Epithelial cell of prostate (primary cell): Measurements from ENCODE around the gene KRT20.
"Not testable (repeated sequence)": the region's sequence is repeated elsewhere in the genome, so short reads cannot be mapped to it uniquely, and the experiment has no call there.

Experiments
- DNase-seq: peaks from one replicate; pipeline ENCODE4 v3.0.0-alpha.2; 2011; ENCODE audit warnings: low read depth, low spot score
- H3K27ac ChIP-seq: fragments of 450-650 bp; 2 replicates; pipeline ENCODE4 v1.5.1; 2017; ENCODE audit warnings: mild to moderate bottlenecking

The KRT20 gene

GRCh38 chr17:40858667-40859066 is 26.4 kb downstream of the KRT20 start:
- DNase-seq, H3K27ac ChIP-seq: not testable (repeated sequence)

DNA sequence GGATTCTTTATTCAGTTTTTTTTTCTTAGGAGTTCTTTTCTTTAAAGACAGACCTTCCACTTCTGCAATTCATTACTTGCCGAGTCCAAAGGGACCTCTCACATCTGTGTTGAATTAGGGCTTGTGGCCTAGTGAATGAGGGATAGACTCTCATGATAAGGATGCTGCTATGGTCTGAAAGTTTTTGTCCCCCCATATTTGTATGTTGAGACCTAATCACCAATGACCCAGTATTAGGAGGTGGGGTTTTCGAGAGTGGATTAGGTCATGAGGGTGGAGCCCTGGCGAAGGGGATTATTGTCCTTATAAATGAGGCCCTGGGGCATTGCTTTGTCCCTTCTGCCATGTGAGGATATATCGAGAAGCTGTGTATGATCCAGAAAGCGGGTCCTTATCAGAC is 27.5 kb downstream of the KRT20 start:
- no peak for DNase-seq
- H3K27ac ChIP-seq, result no peak overlapping the region

DNA sequence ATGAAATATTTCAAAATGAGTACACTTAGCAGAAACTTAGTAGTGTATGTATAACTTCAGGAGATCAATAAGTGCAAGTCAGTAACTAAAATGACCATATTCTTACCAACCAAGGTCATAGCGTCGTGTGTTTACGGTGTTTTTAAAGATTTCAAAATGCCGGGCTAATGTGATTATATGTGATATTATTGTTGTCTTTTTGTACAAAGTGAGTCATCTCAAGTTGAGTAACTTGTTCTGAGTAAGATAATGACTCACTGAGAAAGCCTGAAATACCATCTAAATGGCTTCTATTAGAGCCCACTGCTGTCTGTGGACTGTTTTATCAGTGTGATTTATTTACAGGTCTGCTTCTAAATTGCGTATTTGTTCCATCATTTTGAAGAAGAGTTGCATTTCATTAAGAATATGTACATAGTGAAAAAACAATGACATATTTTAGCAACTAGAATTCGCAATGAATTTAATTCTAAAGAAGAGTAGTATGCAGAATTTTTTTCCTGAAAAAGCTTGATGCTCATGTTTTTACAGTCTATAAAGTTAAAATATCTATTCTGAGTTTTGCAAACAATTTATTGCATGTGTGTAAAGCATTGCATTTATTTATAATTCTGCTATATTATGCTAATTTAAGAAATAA is 30.7 kb downstream of the KRT20 start:
- DNase-seq, result peak; percentile 52
- H3K27ac ChIP-seq, result no peak overlapping the region

- peak overlapping the region; percentile 15 for H3K27ac ChIP-seq
- no peak for DNase-seq
Observed at GRCh38 chr17:40852364-40852763, 32.7 kb downstream of the KRT20 start.

GRCh38 chr17:40850293-40850972 is 34.6 kb downstream of the KRT20 start:
- DNase-seq, result no peak
- H3K27ac ChIP-seq, result peak overlapping the region; percentile 8

DNA sequence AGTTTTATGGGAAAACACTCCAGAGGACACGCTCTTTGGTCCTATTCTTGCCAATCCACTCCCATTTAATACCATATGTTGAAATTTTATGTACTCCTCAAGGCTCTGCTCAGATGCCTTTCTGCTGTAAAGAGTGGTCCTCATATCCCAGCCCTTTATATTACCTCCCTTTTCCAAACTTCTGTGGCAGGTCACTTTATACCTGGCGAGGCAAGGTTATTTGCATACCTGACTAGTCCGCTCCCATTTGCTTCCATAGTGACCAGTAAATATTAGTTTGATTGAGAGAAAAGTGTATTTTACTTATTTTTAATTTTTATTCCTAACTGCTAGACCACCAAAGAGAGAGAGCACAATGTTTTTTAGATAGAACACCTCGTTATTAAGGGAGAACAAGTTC is 35.3 kb downstream of the KRT20 start:
- DNase-seq, result no peak
- peak overlapping the region; percentile 8 for H3K27ac ChIP-seq

- no peak overlapping the region for H3K27ac ChIP-seq
- no peak for DNase-seq
Observed at GRCh38 chr17:40848583-40849235, 36.3 kb downstream of the KRT20 start.

DNA sequence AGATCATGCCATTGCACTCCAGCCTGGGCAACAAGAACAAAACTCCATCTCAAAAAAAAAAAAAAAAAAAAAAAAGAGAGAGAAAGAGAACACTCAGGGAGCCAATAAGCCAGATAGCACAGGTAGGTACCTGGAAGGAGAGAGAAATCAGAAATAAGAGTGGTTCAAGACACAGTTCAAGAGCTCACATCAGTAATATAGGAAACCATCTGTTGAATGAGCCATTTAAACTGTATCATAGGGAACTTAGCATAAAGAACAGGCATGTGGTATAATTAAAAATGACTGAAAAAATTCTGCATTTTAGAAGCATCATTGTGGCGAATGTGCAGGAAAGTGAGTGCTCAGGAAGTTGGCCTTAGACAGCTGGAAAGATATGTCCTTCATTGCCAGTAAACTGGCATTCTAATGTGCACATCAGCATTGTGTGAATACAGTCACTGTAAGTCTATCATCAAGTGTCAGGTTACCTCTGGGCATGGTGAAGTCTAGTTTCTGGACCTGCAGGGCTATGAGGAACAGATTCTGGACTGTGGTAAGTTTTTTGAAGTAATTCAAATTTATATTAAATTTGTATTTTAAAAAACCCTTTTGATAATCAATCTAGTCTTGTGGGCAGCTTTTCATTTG is 38.4 kb downstream of the KRT20 start:
- H3K27ac ChIP-seq, result no peak overlapping the region
- no peak for DNase-seq

DNA sequence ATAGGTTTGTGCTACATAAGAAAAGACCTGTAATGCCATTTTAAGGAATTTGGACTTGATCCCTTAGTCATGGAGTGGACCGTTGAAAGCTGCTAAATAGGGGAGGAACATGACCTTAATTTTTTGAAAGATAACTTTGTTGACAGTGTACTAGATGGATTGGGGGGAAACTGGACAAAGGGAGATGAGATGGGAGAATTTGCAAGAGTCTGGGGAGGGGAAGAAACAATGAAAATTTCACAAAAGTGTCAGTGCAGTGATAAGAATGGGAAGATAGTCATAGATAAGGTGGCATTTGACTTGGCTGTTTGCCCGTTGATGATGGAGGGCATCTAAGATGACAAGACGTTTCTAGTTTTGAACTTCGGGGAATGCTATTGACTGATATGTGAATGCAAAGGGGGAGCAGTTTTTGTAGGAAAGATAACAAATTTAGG is 40.4 kb downstream of the KRT20 start:
- H3K27ac ChIP-seq, result no peak overlapping the region
- DNase-seq, result no peak

- DNase-seq, result no peak
- H3K27ac ChIP-seq, result no peak overlapping the region
Observed at GRCh38 chr17:40843242-40843641, 41.8 kb downstream of the KRT20 start.

DNA sequence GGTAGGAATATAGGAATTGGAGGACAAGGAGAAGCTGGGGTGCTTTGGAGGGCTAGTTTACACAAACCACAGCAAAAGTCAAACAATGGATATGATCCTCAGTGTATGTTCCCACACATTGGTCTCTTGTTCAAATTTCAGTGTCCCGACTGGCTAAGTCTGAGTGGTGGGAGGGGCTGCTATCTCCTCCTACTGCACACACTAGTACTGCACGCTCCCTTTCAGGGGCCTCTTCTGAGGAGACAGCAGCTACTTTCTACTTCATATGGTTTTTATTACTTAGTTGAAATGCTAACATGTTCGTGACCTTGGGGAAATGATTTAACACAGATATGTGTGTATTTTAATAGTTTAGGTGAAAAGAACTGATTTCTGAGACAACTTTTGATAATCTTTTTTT is 43.8 kb downstream of the KRT20 start:
- DNase-seq, result no peak
- no peak overlapping the region for H3K27ac ChIP-seq

GRCh38 chr17:40839194-40839593 is 45.8 kb downstream of the KRT20 start:
- no peak for DNase-seq
- H3K27ac ChIP-seq, result no peak overlapping the region

- no peak overlapping the region for H3K27ac ChIP-seq
- no peak for DNase-seq
Observed at GRCh38 chr17:40836020-40836419, 49.0 kb downstream of the KRT20 start.

GRCh38 chr17:40833882-40834281 is 51.2 kb downstream of the KRT20 start:
- H3K27ac ChIP-seq, result no peak overlapping the region

DNA sequence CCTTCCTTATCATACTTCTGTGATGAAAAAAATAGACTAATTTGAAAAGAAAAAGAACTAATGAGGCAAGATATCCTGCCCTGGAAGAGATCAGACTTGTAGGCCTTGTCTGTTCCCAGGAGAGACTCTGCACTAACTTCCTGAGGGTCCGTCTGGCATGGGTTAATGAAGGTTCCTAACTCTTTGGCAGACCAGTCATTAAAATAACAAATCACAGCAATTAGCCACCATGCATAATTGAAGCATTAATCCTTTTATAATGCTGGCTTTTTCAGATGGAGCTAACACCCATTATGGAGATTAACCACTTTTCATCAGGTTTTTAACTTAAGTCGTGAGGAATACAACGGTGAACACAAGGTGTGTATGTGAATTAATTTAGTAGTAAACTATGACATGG is 52.2 kb downstream of the KRT20 start:
- H3K27ac ChIP-seq, result no peak overlapping the region
- no peak for DNase-seq

More at GRCh38 chr17:40833882-40834281, 51.2 kb downstream of the KRT20 start:
- no peak for DNase-seq

DNA sequence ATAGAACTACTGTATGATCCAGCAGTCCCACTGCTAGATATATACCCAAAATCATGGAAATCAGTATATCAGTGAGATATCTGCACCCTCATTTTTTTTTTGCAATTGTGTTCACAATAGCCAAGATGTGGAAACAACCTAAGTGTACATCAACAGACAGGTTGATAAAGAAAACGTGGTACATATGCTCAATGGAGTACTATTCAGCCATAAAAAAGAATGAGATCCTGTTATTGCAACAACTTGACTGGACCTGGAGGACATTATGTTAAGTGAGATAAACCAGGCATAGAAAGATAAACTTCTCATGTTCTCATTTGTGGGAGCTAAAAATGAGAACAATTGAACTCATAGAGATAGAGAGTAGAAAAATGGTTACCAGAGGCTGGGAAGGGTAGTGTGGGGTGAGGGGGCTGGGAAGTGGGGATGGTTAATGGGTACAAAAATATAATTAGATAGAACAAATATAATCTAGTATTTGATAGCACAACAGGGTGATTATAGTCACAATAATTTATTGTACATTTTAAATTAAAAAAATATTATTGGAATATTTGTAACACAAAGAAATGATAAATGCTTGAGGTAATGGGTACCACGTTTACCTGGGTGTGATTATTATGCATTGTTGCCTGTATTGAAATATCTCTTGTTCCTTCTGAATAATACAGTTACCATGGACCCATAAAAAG is 54.8 kb downstream of the KRT20 start:
- no peak overlapping the region for H3K27ac ChIP-seq
- no peak for DNase-seq

DNA sequence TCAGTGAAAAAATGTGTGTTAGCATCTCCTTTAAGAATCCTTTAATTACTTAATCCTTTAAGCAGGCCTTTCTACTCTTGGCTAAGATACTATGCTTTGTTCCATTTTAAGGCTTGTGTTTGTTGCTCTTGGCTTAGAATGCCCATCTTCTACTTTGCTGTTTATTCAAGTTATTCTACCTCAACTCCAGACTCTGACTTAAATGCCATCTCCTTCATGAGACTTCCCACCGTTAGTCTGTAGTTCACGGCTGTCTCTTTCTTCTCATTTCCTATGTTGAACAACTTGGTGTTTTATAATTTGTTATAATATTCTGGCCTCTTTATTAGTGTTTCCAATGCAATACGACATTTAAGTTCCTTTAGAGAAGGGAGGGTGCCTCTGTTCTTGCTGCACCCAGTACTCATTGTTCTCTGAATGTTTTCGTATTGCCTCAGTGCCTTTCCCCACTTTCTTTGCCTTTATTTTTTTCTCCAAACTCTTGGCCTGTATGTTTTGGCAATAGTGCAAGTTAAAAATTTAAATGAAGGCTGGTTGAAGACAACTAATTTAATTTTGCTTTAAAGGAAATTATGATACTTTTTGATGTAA is 56.5 kb downstream of the KRT20 start:
- DNase-seq, result no peak
- peak overlapping the region; percentile 24 for H3K27ac ChIP-seq

- H3K27ac ChIP-seq, result peak overlapping the region; percentile 24
- no peak for DNase-seq
Observed at GRCh38 chr17:40827746-40828453, 57.1 kb downstream of the KRT20 start.
